Panc1 (cell line): ENCODE results near the gene SOX9. TPM values are rescaled to one million over a fixed set of nuclear protein-coding genes. Genes with fewer than 3 reads are reported as not detected.

Experiments used
- ATAC-seq: fragments of 200-7000 bp; cut with Tn5 transposase; 2 replicates; pipeline ENCODE4 v1.9.1; 2020; ENCODE audit warnings: mild to moderate bottlenecking, moderate library complexity
- BruUV-seq: library from RNA; stranded (reverse); fragments of 400-500 nt; replicated peaks from 2 replicates; lab custom pipeline; 2021; lab: Mats Ljungman, UMichigan
- CTCF ChIA-PET: fragments of 300-600 bp; sonication (Branson Sonifier 250); formaldehyde crosslinking; loops from one replicate; lab custom pipeline; 2022; ENCODE audit warnings: antibody characterized with exemption; lab: Charles Lee
- POLR2A ChIA-PET: fragments of 300-600 bp; sonication (Branson Sonifier 250); formaldehyde crosslinking; loops from one replicate; lab custom pipeline; 2022; ENCODE audit warnings: antibody characterized with exemption; lab: Charles Lee
- DNase-seq: peaks from one replicate; pipeline ENCODE4 v3.0.0-alpha.2; 2010; ENCODE audit warnings: low read depth, low spot score
- H3K27ac ChIP-seq: 2 replicates; pipeline ENCODE4 v1.5.1; 2011; ENCODE audit warnings: mild to moderate bottlenecking, low read length, inconsistent platforms
- H3K27me3 ChIP-seq: fragments of 200-500 bp; sonication (Bioruptor generic); 2 replicates; pipeline ENCODE4 v1.6.0; 2014; ENCODE audit warnings: low read length, inconsistent platforms; ENCODE audit not compliant: control insufficient read depth, insufficient read depth
- H3K36me3 ChIP-seq: fragments of 200-500 bp; sonication (Bioruptor generic); 2 replicates; pipeline ENCODE4 v1.5.1; 2014; ENCODE audit warnings: inconsistent platforms, mild to moderate bottlenecking, low read length, moderate library complexity; ENCODE audit not compliant: control insufficient read depth, insufficient read depth
- H3K4me1 ChIP-seq: 2 replicates; pipeline ENCODE4 v1.5.1; 2011; ENCODE audit warnings: inconsistent platforms, mild to moderate bottlenecking, low read length, moderate library complexity; ENCODE audit not compliant: control insufficient read depth, insufficient read depth
- H3K4me3 ChIP-seq, 2 experiments: 2 replicates each; pipeline ENCODE4 v1.5.1; 2011 to 2012; ENCODE audit warnings: low read depth in 2 of 2, low read length in 2 of 2, mild to moderate bottlenecking in 2 of 2, inconsistent platforms in 1 of 2, moderate library complexity in 1 of 2
- H3K9me3 ChIP-seq: fragments of 200-500 bp; sonication (Bioruptor generic); 2 replicates; pipeline ENCODE4 v1.5.1; 2014; ENCODE audit warnings: low read depth, mild to moderate bottlenecking, inconsistent platforms, low read length, moderate library complexity; ENCODE audit not compliant: control insufficient read depth, insufficient read depth
- CTCF ChIP-seq: fragments of 450-650 bp; IDR thresholded peaks from 2 replicates; pipeline ENCODE4 v1.5.1; 2017; ENCODE audit warnings: mild to moderate bottlenecking
- POLR2AphosphoS5 ChIP-seq: IDR thresholded peaks from 2 replicates; pipeline ENCODE4 v1.6.1; 2012; ENCODE audit warnings: mild to moderate bottlenecking, low read depth, low read length, moderate library complexity
- REST ChIP-seq, 2 experiments: IDR thresholded peaks; 2 replicates each; pipeline ENCODE4 v1.6.1; 2011 to 2012; ENCODE audit warnings: low read depth in 2 of 2, control low read depth in 1 of 2, low read length in 1 of 2, mild to moderate bottlenecking in 1 of 2, moderate library complexity in 1 of 2; ENCODE audit not compliant: insufficient read depth in 1 of 2
- SIN3A ChIP-seq: IDR thresholded peaks from 2 replicates; pipeline ENCODE4 v1.6.1; 2012; ENCODE audit warnings: low read depth, mild to moderate bottlenecking, low read length, moderate library complexity, borderline replicate concordance; ENCODE audit not compliant: insufficient read depth
- TCF7L2 ChIP-seq: IDR thresholded peaks from 2 replicates; pipeline ENCODE4 v1.6.1; 2011; ENCODE audit warnings: mild to moderate bottlenecking, low read depth, low read length, inconsistent platforms
- in situ Hi-C: cut with HindIII; loops from 2 replicates; pipeline ENCODE4 v1.10.0; 2016; ENCODE audit warnings: low sequenced_read_pairs, low pct_unique_long_range_greater_than_20kb
- intact Hi-C: fragments of 100-400 bp; cut with micrococcal nuclease; formaldehyde crosslinking; loops from one replicate; pipeline ENCODE4 v1.10.0; 2022; ENCODE audit not compliant: unreplicated experiment
- total RNA-seq: library from RNA; stranded (reverse); gene quantifications from one replicate; pipeline ENCODE4 v1.2.1, GENCODE V29; 2021; ENCODE audit not compliant: unreplicated experiment

The SOX9 gene
- total RNA-seq, 1 experiment from 2014 or later: 79.5 TPM

- in situ Hi-C loops: no loop called here
These were observed 19.3 kb upstream of the SOX9 start for GRCh38 chr17:72101526-72101925.

GRCh38 chr17:72102366-72102765 is 18.5 kb upstream of the SOX9 start:
- no peak overlapping the region for H3K27ac ChIP-seq
- TF ChIP-seq REST (IDR thresholded peaks at IDR 0.05; ENCODE audit: insufficient read depth in 1 of 2, low read depth in 2 of 2, low read length in 1 of 2): no peak
- no peak for TF ChIP-seq POLR2AphosphoS5
- TF ChIP-seq SIN3A: no peak
- no peak for TF ChIP-seq CTCF
- TF ChIP-seq TCF7L2: no peak
- H3K27me3 ChIP-seq: no peaks in the 10 kb centered on the region
- no peaks in the 10 kb centered on the region for H3K9me3 ChIP-seq
- no peak overlapping the region for H3K4me3 ChIP-seq
- ATAC-seq (no peak), DNase-seq (no peak)
- ChIA-PET CTCF (no interaction called here), POLR2A (no interaction called here)
- H3K4me1 ChIP-seq: no peaks in the 10 kb centered on the region
- no TSS peak for BruUV-seq
- intact Hi-C loops: no loop called here
- in situ Hi-C loops: no loop called here
- H3K36me3 ChIP-seq: no peaks in the 10 kb centered on the region

More at GRCh38 chr17:72101526-72101925, 19.3 kb upstream of the SOX9 start:
- intact Hi-C loops: no loop called here
- no TSS peak for BruUV-seq
- DNase-seq: no peak
- no peaks in the 10 kb centered on the region for H3K9me3 ChIP-seq
- CTCF ChIA-PET: no interaction called here
- ATAC-seq: no peak
- POLR2A ChIA-PET: no interaction called here
- H3K4me1 ChIP-seq: no peaks in the 10 kb centered on the region
- H3K36me3 ChIP-seq: no peaks in the 10 kb centered on the region
- no peak overlapping the region for H3K27ac ChIP-seq
- TF ChIP-seq REST (IDR thresholded peaks at IDR 0.05; ENCODE audit: insufficient read depth in 1 of 2, low read depth in 2 of 2, low read length in 1 of 2) (no peak), TCF7L2 (no peak), SIN3A (no peak), CTCF (no peak), POLR2AphosphoS5 (no peak)
- no peaks in the 10 kb centered on the region for H3K27me3 ChIP-seq
- no peak overlapping the region for H3K4me3 ChIP-seq
